Measurements from ENCODE around the gene ZNF92.
"Not testable (repeated sequence)": the region's sequence is repeated elsewhere in the genome, so short reads cannot be mapped to it uniquely, and the experiment has no call there.

ZNF92 gene

GRCh38 chr7:65423286-65423685 lies 49.6 kb downstream of the ZNF92 start:
- DNase-seq (ENCODE audit: low read depth in 4 of 4, low spot score in 1 of 4) = not testable (repeated sequence)

- no peak for DNase-seq (ENCODE audit: low read depth in 4 of 4, low spot score in 1 of 4)
Observed at GRCh38 chr7:65429642-65430343, 56.1 kb downstream of the ZNF92 start.

GRCh38 chr7:65430344-65431186 lies 56.9 kb downstream of the ZNF92 start:
- DNase-seq (ENCODE audit: low read depth in 4 of 4, low spot score in 1 of 4) = no peak

GRCh38 chr7:65434307-65434706 lies 60.7 kb downstream of the ZNF92 start:
- no peak for DNase-seq (ENCODE audit: low read depth in 4 of 4, low spot score in 1 of 4)

- DNase-seq (ENCODE audit: low read depth in 4 of 4, low spot score in 1 of 4) = no peak
Observed at GRCh38 chr7:65436163-65436562, 62.5 kb downstream of the ZNF92 start.

- DNase-seq (ENCODE audit: low read depth in 4 of 4, low spot score in 1 of 4) = no peak
Observed at GRCh38 chr7:65438598-65438997, 64.9 kb downstream of the ZNF92 start.

GRCh38 chr7:65441010-65441409 lies 67.4 kb downstream of the ZNF92 start:
- DNase-seq (ENCODE audit: low read depth in 4 of 4, low spot score in 1 of 4) = no peak

GRCh38 chr7:65444205-65444842 lies 70.7 kb downstream of the ZNF92 start:
- DNase-seq (ENCODE audit: low read depth in 4 of 4, low spot score in 1 of 4) = no peak

- no peak for DNase-seq (ENCODE audit: low read depth in 4 of 4, low spot score in 1 of 4)
Observed at GRCh38 chr7:65444899-65445823, 71.5 kb downstream of the ZNF92 start.

GRCh38 chr7:65447041-65447440 lies 73.4 kb downstream of the ZNF92 start:
- not testable (repeated sequence) for DNase-seq (ENCODE audit: low read depth in 4 of 4, low spot score in 1 of 4)

- no peak for DNase-seq (ENCODE audit: low read depth in 4 of 4, low spot score in 1 of 4)
Observed at GRCh38 chr7:65448816-65449504, 75.3 kb downstream of the ZNF92 start.

GRCh38 chr7:65449505-65449852 lies 75.8 kb downstream of the ZNF92 start:
- no peak for DNase-seq (ENCODE audit: low read depth in 4 of 4, low spot score in 1 of 4)

Measured in stimulated activated CD4-positive, alpha-beta T cell treated with anti-CD3 and anti-CD28 coated beads, Interleukin-1b, Interleukin-23, amount 100 ng/mL, for 24 hours (primary cell).